Measurements from ENCODE around the gene RHEB. TPM values are rescaled to one million over a fixed set of nuclear protein-coding genes. Genes with fewer than 3 reads are reported as not detected.

RHEB gene
- 10 to 100 TPM; 42.0 to 46.8 TPM for total RNA-seq

GRCh38 chr7:151519765-151520418, at the start of gene RHEB:
Gene RHEB, minus strand, starts transcription at chr7:151519895. Its CDS starts 384 bp downstream, at chr7:151519511.
- peaks cover 30% of the 10 kb centered on the region for H3K4me1 Mint-ChIP-seq
- peak; percentile 98 for DNase-seq
- peaks cover 13% of the 10 kb centered on the region for H3K36me3 Mint-ChIP-seq
- H3K27ac Mint-ChIP-seq: peak within 1 kb of the TSS; percentile 98
- no peaks in the 10 kb centered on the region for H3K27me3 Mint-ChIP-seq
- no peaks in the 10 kb centered on the region for H3K9me3 Mint-ChIP-seq
- peak within 1 kb of the TSS; percentile 97 for H3K4me3 Mint-ChIP-seq

- peaks cover 1% of the 10 kb centered on the region for H3K36me3 Mint-ChIP-seq
- H3K4me1 Mint-ChIP-seq: no peaks in the 10 kb centered on the region
- no peak overlapping the region for H3K4me3 Mint-ChIP-seq
- DNase-seq: no peak
- no peaks in the 10 kb centered on the region for H3K27me3 Mint-ChIP-seq
- no peaks in the 10 kb centered on the region for H3K9me3 Mint-ChIP-seq
- H3K27ac Mint-ChIP-seq: no peak overlapping the region
Observed at GRCh38 chr7:151566897-151567320, 47.2 kb upstream of the RHEB start.

- Mint-ChIP-seq H3K27ac (no peak overlapping the region), H3K4me3 (no peak overlapping the region), H3K4me1 (peaks cover 4% of the 10 kb centered on the region), H3K9me3 (no peaks in the 10 kb centered on the region), H3K36me3 (peaks cover 10% of the 10 kb centered on the region), H3K27me3 (no peaks in the 10 kb centered on the region)
- DNase-seq: no peak
Observed at GRCh38 chr7:151565541-151565940, 45.8 kb upstream of the RHEB start.

GRCh38 chr7:151560243-151560642, 40.5 kb upstream of the RHEB start:
- peaks cover 9% of the 10 kb centered on the region for H3K36me3 Mint-ChIP-seq
- peaks cover 16% of the 10 kb centered on the region for H3K4me1 Mint-ChIP-seq
- peak overlapping the region; percentile 82 for H3K27ac Mint-ChIP-seq
- no peak for DNase-seq
- no peak overlapping the region for H3K4me3 Mint-ChIP-seq
- no peaks in the 10 kb centered on the region for H3K27me3 Mint-ChIP-seq
- no peaks in the 10 kb centered on the region for H3K9me3 Mint-ChIP-seq

GRCh38 chr7:151559557-151560183, 40.0 kb upstream of the RHEB start:
- H3K4me1 Mint-ChIP-seq: peaks cover 16% of the 10 kb centered on the region
- H3K27me3 Mint-ChIP-seq: no peaks in the 10 kb centered on the region
- H3K36me3 Mint-ChIP-seq: peaks cover 9% of the 10 kb centered on the region
- DNase-seq: no peak
- no peaks in the 10 kb centered on the region for H3K9me3 Mint-ChIP-seq
- H3K27ac Mint-ChIP-seq: peak overlapping the region; percentile 82
- H3K4me3 Mint-ChIP-seq: no peak overlapping the region

GRCh38 chr7:151558575-151558974, 38.9 kb upstream of the RHEB start:
- H3K27me3 Mint-ChIP-seq: no peaks in the 10 kb centered on the region
- no peak overlapping the region for H3K4me3 Mint-ChIP-seq
- peaks cover 9% of the 10 kb centered on the region for H3K36me3 Mint-ChIP-seq
- no peak overlapping the region for H3K27ac Mint-ChIP-seq
- H3K9me3 Mint-ChIP-seq: no peaks in the 10 kb centered on the region
- H3K4me1 Mint-ChIP-seq: peaks cover 16% of the 10 kb centered on the region
- no peak for DNase-seq

GRCh38 chr7:151556592-151556991, 36.9 kb upstream of the RHEB start:
- DNase-seq: no peak
- Mint-ChIP-seq H3K9me3 (no peaks in the 10 kb centered on the region), H3K36me3 (peaks cover 9% of the 10 kb centered on the region), H3K4me1 (peaks cover 16% of the 10 kb centered on the region), H3K4me3 (no peak overlapping the region), H3K27me3 (no peaks in the 10 kb centered on the region), H3K27ac (no peak overlapping the region)

GRCh38 chr7:151553356-151553755, 33.7 kb upstream of the RHEB start:
- Mint-ChIP-seq H3K4me3 (no peak overlapping the region), H3K36me3 (no peaks in the 10 kb centered on the region), H3K27ac (no peak overlapping the region), H3K9me3 (no peaks in the 10 kb centered on the region), H3K4me1 (peaks cover 5% of the 10 kb centered on the region), H3K27me3 (no peaks in the 10 kb centered on the region)
- DNase-seq: no peak

- Mint-ChIP-seq H3K4me3 (no peak overlapping the region), H3K36me3 (no peaks in the 10 kb centered on the region), H3K27me3 (no peaks in the 10 kb centered on the region), H3K9me3 (no peaks in the 10 kb centered on the region), H3K27ac (no peak overlapping the region), H3K4me1 (peaks cover 5% of the 10 kb centered on the region)
- no peak for DNase-seq
Observed at GRCh38 chr7:151552352-151553028, 32.8 kb upstream of the RHEB start.

- no peak overlapping the region for H3K4me3 Mint-ChIP-seq
- no peaks in the 10 kb centered on the region for H3K36me3 Mint-ChIP-seq
- DNase-seq: no peak
- peaks cover 8% of the 10 kb centered on the region for H3K4me1 Mint-ChIP-seq
- no peaks in the 10 kb centered on the region for H3K27me3 Mint-ChIP-seq
- H3K9me3 Mint-ChIP-seq: no peaks in the 10 kb centered on the region
- H3K27ac Mint-ChIP-seq: no peak overlapping the region
Observed at GRCh38 chr7:151551820-151552219, 32.1 kb upstream of the RHEB start.

GRCh38 chr7:151550656-151551286, 31.1 kb upstream of the RHEB start:
- no peaks in the 10 kb centered on the region for H3K9me3 Mint-ChIP-seq
- peaks cover 8% of the 10 kb centered on the region for H3K4me1 Mint-ChIP-seq
- H3K4me3 Mint-ChIP-seq: no peak overlapping the region
- no peak for DNase-seq
- H3K36me3 Mint-ChIP-seq: no peaks in the 10 kb centered on the region
- H3K27ac Mint-ChIP-seq: no peak overlapping the region
- peaks cover 9% of the 10 kb centered on the region for H3K27me3 Mint-ChIP-seq

- Mint-ChIP-seq H3K36me3 (no peaks in the 10 kb centered on the region), H3K9me3 (no peaks in the 10 kb centered on the region), H3K4me3 (no peak overlapping the region), H3K27me3 (peaks cover 13% of the 10 kb centered on the region), H3K4me1 (peaks cover 8% of the 10 kb centered on the region), H3K27ac (no peak overlapping the region)
- DNase-seq: no peak
Observed at GRCh38 chr7:151549644-151550043, 29.9 kb upstream of the RHEB start.

GRCh38 chr7:151549083-151549482, 29.4 kb upstream of the RHEB start:
- H3K9me3 Mint-ChIP-seq: no peaks in the 10 kb centered on the region
- H3K36me3 Mint-ChIP-seq: no peaks in the 10 kb centered on the region
- no peak for DNase-seq
- H3K4me1 Mint-ChIP-seq: peaks cover 8% of the 10 kb centered on the region
- H3K27me3 Mint-ChIP-seq: peaks cover 19% of the 10 kb centered on the region
- H3K4me3 Mint-ChIP-seq: no peak overlapping the region
- H3K27ac Mint-ChIP-seq: no peak overlapping the region

GRCh38 chr7:151544183-151544582, 24.5 kb upstream of the RHEB start:
- H3K27me3 Mint-ChIP-seq: peaks cover 35% of the 10 kb centered on the region

GRCh38 chr7:151542606-151543130, 23.0 kb upstream of the RHEB start:
- Mint-ChIP-seq H3K4me1 (peaks cover 8% of the 10 kb centered on the region), H3K9me3 (no peaks in the 10 kb centered on the region), H3K4me3 (no peak overlapping the region), H3K36me3 (no peaks in the 10 kb centered on the region), H3K27ac (no peak overlapping the region), H3K27me3 (peaks cover 35% of the 10 kb centered on the region)
- no peak for DNase-seq

More at GRCh38 chr7:151544183-151544582, 24.5 kb upstream of the RHEB start:
- Mint-ChIP-seq H3K36me3 (no peaks in the 10 kb centered on the region), H3K4me1 (peaks cover 2% of the 10 kb centered on the region), H3K9me3 (no peaks in the 10 kb centered on the region), H3K27ac (no peak overlapping the region), H3K4me3 (no peak overlapping the region)
- no peak for DNase-seq
